Vagina (tissue), 2 donors: ENCODE measurements around the gene MFAP2. TPM values are rescaled to one million over a fixed set of nuclear protein-coding genes. Genes with fewer than 3 reads are reported as not detected.

Experiments used
- DNase-seq, 2 donors: peaks; one replicate each; pipeline ENCODE4 v3.0.0-alpha.2; 2017; ENCODE audit errors: extremely low spot score in 2 of 2
- H3K27ac ChIP-seq: fragments of 200-600 bp; sonication (generic); one replicate; pipeline ENCODE4 v1.5.1; 2019
- H3K27me3 ChIP-seq: fragments of 200-600 bp; sonication (generic); one replicate; pipeline ENCODE4 v1.5.1; 2019
- H3K36me3 ChIP-seq, 2 donors: fragments of 200-600 bp; sonication (generic); one replicate each; pipeline ENCODE4 v1.5.1; 2017 to 2019
- H3K4me1 ChIP-seq: fragments of 200-600 bp; sonication (generic); one replicate; pipeline ENCODE4 v1.5.1; 2019
- H3K4me3 ChIP-seq, 2 donors: fragments of 200-600 bp; sonication (generic); 1 replicate in 1 of 2; 2 replicates in 1 of 2; pipeline ENCODE4 v1.5.1; 2016 to 2019
- H3K9me3 ChIP-seq: fragments of 200-600 bp; sonication (generic); one replicate; pipeline ENCODE4 v1.5.1; 2019
- CTCF ChIP-seq, 3 experiments: fragments of 450-650 bp in 2 of 3; fragments of 200-600 bp in 1 of 3; sonication (generic) in 1 of 3; IDR thresholded peaks; one replicate each; pipeline ENCODE4 v1.5.1; 2017 to 2019; ENCODE audit warnings: antibody characterized with exemption in 3 of 3, mild to moderate bottlenecking in 2 of 3, moderate library complexity in 2 of 3
- POLR2A ChIP-seq, 2 donors: fragments of 450-650 bp; IDR thresholded peaks; one replicate each; pipeline ENCODE4 v1.6.1; 2017; ENCODE audit warnings: antibody characterized with exemption in 2 of 2, mild to moderate bottlenecking in 2 of 2, moderate library complexity in 2 of 2
- POLR2AphosphoS5 ChIP-seq, 2 donors: sonication (generic); formaldehyde crosslinking; IDR thresholded peaks; one replicate each; pipeline ENCODE4 v1.9.0; 2017; ENCODE audit warnings: antibody characterized with exemption in 2 of 2, mild to moderate bottlenecking in 2 of 2, low read depth in 1 of 2; ENCODE audit not compliant: insufficient read depth in 1 of 2
- intact Hi-C: fragments of 100-400 bp; cut with DNase I; formaldehyde crosslinking; loops from one replicate; pipeline ENCODE4 v1.15.1; 2023
- total RNA-seq: library from RNA; depleted of rRNA; stranded (reverse); fragments of >200 nt; gene quantifications from one replicate; pipeline ENCODE4 v1.2.3, GENCODE V29; 2016

MFAP2 gene
- total RNA-seq, 1 donor from 2014 or later = 51.1 TPM

DNA sequence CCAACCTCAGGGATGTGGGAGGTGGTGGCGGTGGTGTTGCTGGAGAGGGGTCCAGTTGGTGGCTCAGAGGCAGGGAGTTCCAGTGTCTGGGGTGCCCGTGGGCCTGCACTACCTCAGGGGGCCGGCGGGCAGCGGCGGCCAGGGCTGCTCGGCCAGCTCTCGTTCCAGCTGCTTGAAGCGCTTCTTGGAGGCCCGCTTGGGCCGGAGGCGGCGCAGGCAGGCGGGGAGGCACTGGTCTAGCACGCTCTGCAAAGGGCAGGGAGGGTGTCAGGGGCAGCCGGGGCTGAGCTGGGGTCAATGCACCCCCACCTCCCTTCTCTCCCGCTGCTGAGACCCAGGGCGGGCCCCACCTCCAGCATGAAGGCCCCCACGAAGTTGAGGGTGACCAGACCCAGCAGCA lies 5.7 kb upstream of the MFAP2 start:
- intact Hi-C loops = no loop called here
- Histone ChIP-seq H3K36me3 (peaks cover 0 to 22% of the 10 kb centered on the region in 2 donors), H3K4me1 (peaks cover 15% of the 10 kb centered on the region), H3K27ac (no peak overlapping the region), H3K27me3 (no peaks in the 10 kb centered on the region), H3K4me3 (no peak overlapping the region), H3K9me3 (no peaks in the 10 kb centered on the region)
- TF ChIP-seq POLR2A (IDR thresholded peaks at IDR 0.05) (no peak), POLR2AphosphoS5 (IDR thresholded peaks at IDR 0.05; ENCODE audit: insufficient read depth in 1 of 2, low read depth in 1 of 2) (no peak), CTCF (IDR thresholded peaks at IDR 0.05) (no peak)
- DNase-seq = no peak

GRCh38 chr1:16984717-16985116 lies 4.3 kb upstream of the MFAP2 start:
- Histone ChIP-seq H3K4me1 (peaks cover 27% of the 10 kb centered on the region), H3K27ac (peak overlapping the region; percentile 61), H3K9me3 (no peaks in the 10 kb centered on the region), H3K36me3 (peaks cover 0 to 17% of the 10 kb centered on the region in 2 donors), H3K27me3 (no peaks in the 10 kb centered on the region), H3K4me3 (no peak overlapping the region)
- DNase-seq = no peak
- intact Hi-C loops = no loop called here
- TF ChIP-seq POLR2AphosphoS5 (IDR thresholded peaks at IDR 0.05; ENCODE audit: insufficient read depth in 1 of 2, low read depth in 1 of 2) = peak; percentile 24 to 69
- no peak for TF ChIP-seq CTCF (IDR thresholded peaks at IDR 0.05)
- no peak for TF ChIP-seq POLR2A (IDR thresholded peaks at IDR 0.05)

DNA sequence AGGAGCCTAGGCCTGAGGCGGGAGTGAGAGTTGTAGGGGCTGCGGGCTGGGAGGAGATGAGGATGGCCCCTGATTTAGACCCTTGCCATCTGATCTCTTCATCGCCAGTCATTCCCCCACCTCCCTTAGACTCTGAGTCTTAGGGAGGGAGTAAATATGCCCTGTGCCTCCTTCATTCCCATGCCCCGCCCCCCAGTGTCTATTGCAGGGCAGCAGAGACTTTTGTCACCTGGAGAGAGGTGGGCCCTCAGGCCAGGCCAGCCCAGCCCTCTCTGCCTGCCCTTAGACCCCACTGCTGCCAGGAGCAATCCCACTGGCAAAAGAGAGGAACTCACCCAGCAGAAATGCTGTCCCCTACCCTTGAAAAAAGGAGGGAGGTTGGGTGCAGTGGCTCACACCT lies 3.2 kb upstream of the MFAP2 start:
- TF ChIP-seq CTCF (IDR thresholded peaks at IDR 0.05) (no peak), POLR2AphosphoS5 (IDR thresholded peaks at IDR 0.05; ENCODE audit: insufficient read depth in 1 of 2, low read depth in 1 of 2) (no peak), POLR2A (IDR thresholded peaks at IDR 0.05) (no peak)
- peaks cover 0 to 9% of the 10 kb centered on the region in 2 donors for H3K36me3 ChIP-seq
- intact Hi-C loops = no loop called here

DNA sequence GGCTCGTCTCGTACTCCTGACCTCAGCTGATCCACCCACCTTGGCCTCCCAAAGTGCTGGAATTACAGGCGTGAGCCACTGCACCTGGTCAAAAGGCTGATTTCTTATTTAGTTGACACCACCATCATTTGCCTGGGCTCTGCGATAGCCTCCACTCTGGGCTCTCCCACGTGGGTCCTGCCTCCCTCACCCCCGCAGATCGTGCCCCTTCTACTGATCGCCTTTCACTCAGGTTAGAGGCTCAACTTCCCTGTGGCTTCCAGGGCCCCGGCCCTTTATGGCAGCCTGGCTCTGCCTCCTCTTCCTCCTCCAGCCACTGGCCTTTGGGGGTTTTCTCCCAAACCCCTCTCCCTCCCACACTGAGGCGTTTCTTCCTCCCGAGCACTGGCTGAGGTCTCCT lies 2.5 kb upstream of the MFAP2 start:
- intact Hi-C loops = no loop called here
- Histone ChIP-seq H3K4me1 (peaks cover 45% of the 10 kb centered on the region), H3K9me3 (no peaks in the 10 kb centered on the region), H3K4me3 (no peak overlapping the region), H3K27me3 (no peaks in the 10 kb centered on the region), H3K27ac (no peak overlapping the region), H3K36me3 (peaks cover 0 to 9% of the 10 kb centered on the region in 2 donors)
- DNase-seq = no peak
- TF ChIP-seq POLR2AphosphoS5 (IDR thresholded peaks at IDR 0.05; ENCODE audit: insufficient read depth in 1 of 2, low read depth in 1 of 2) = no peak
- TF ChIP-seq POLR2A (IDR thresholded peaks at IDR 0.05) = no peak
- no peak for TF ChIP-seq CTCF (IDR thresholded peaks at IDR 0.05)

More for the DNA sequence above, 3.2 kb upstream of the MFAP2 start:
- Histone ChIP-seq H3K4me3 (no peak overlapping the region), H3K27me3 (no peaks in the 10 kb centered on the region), H3K4me1 (peaks cover 38% of the 10 kb centered on the region), H3K9me3 (no peaks in the 10 kb centered on the region), H3K27ac (no peak overlapping the region)
- no peak for DNase-seq

DNA sequence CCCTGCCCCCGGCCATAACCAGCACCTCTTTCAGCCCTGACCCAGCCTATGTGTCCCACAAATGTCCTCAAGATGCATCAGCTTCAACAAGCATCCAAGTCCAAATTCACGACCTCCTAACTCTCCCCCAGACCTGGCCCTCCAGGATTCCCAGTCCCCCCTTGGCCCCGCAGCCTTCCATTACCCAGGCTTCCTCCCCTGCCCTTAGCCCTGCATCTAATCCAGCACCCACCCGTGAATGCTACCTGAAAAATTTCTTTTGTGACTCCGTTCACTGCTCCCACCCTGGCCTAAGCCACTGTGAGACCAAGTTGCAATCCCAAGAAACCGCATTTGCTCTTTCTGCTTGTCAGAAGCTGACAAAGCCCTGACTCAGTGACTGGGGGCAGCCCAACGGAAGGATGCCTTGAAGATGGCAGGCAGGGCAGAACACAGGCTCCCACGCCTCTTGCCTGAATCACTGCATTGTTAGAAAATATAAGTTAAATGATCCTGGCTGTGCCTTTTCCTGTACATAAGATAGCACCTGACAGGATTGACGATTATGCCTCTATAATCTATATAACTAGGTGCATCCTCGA lies 939 bp upstream of the MFAP2 start:
- Histone ChIP-seq H3K9me3 (no peaks in the 10 kb centered on the region), H3K27ac (peak overlapping the region; percentile 88), H3K27me3 (no peaks in the 10 kb centered on the region), H3K4me1 (peaks cover 55% of the 10 kb centered on the region), H3K36me3 (peaks cover 0 to under 1% of the 10 kb centered on the region in 2 donors), H3K4me3 (no peak overlapping the region)
- TF ChIP-seq POLR2AphosphoS5 (IDR thresholded peaks at IDR 0.05; ENCODE audit: insufficient read depth in 1 of 2, low read depth in 1 of 2) (no peak), POLR2A (IDR thresholded peaks at IDR 0.05) (no peak)
- intact Hi-C loops = no loop called here
- DNase-seq = no peak
